Activated naive CD8-positive, alpha-beta T cell treated with anti-CD3 and anti-CD28 coated beads, Interleukin-2, amount 50 U/mL, for 24 hours (primary cell): Measurements from ENCODE around the gene NHS.
"Not testable (repeated sequence)": the region's sequence is repeated elsewhere in the genome, so short reads cannot be mapped to it uniquely, and the experiment has no call there.

Experiments
- ATAC-seq: fragments of 150-1000 bp; cut with Tn5 transposase; one replicate; pipeline ENCODE4 v1.10.0; 2021
- DNase-seq: peaks from one replicate; pipeline ENCODE4 v3.0.0; 2021
- H3K27ac Mint-ChIP-seq: one replicate; pipeline ENCODE4 v1.8.0; 2021; ENCODE audit warnings: mild to moderate bottlenecking, mixed read lengths
- H3K27me3 Mint-ChIP-seq: one replicate; pipeline ENCODE4 v1.8.0; 2021; ENCODE audit warnings: mixed read lengths
- H3K36me3 Mint-ChIP-seq: one replicate; pipeline ENCODE4 v1.8.0; 2021; ENCODE audit warnings: low read depth, mixed read lengths
- H3K4me1 Mint-ChIP-seq: one replicate; pipeline ENCODE4 v1.8.0; 2021; ENCODE audit warnings: mixed read lengths
- H3K4me3 Mint-ChIP-seq: one replicate; pipeline ENCODE4 v1.8.0; 2021; ENCODE audit warnings: mild to moderate bottlenecking, moderate library complexity, mixed read lengths
- H3K9me3 Mint-ChIP-seq: one replicate; pipeline ENCODE4 v1.8.0; 2021; ENCODE audit warnings: mixed read lengths

The NHS gene

GRCh38 chrX:17474892-17475291, 99.9 kb downstream of the NHS start:
- Mint-ChIP-seq H3K4me3 (no peak overlapping the region), H3K27ac (no peak overlapping the region), H3K36me3 (no peaks in the 10 kb centered on the region), H3K27me3 (peaks cover 2% of the 10 kb centered on the region), H3K4me1 (no peaks in the 10 kb centered on the region), H3K9me3 (no peaks in the 10 kb centered on the region)
- DNase-seq: no peak
- ATAC-seq: no peak

GRCh38 chrX:17475449-17476217, 100.6 kb downstream of the NHS start:
- H3K27ac Mint-ChIP-seq: no peak overlapping the region
- no peak for DNase-seq
- no peak for ATAC-seq
- H3K4me1 Mint-ChIP-seq: no peaks in the 10 kb centered on the region
- H3K4me3 Mint-ChIP-seq: no peak overlapping the region
- no peaks in the 10 kb centered on the region for H3K27me3 Mint-ChIP-seq
- no peaks in the 10 kb centered on the region for H3K9me3 Mint-ChIP-seq
- no peaks in the 10 kb centered on the region for H3K36me3 Mint-ChIP-seq

DNA sequence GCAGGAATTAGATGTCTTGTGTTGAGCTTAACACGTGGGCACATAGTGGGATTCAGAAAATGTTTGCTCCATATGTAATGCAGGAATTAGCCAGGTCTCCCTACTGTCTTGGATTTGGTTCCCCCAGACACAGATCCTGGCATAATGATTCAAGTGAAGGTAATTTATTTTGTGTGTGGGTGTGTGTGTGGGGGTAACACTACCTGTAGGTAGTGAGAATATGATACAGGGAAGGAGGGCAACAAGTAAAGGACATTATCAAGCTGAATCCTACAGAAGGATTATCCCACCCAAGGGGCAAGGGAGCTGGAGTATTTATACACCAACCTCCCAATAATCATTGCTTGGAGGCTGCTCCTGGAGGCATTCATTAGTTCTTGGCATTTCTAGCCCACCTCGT, 101.4 kb downstream of the NHS start:
- peaks cover 2% of the 10 kb centered on the region for H3K27me3 Mint-ChIP-seq
- H3K4me1 Mint-ChIP-seq: no peaks in the 10 kb centered on the region
- DNase-seq (no peak), ATAC-seq (no peak)
- H3K27ac Mint-ChIP-seq: no peak overlapping the region
- no peak overlapping the region for H3K4me3 Mint-ChIP-seq
- H3K36me3 Mint-ChIP-seq: no peaks in the 10 kb centered on the region
- H3K9me3 Mint-ChIP-seq: no peaks in the 10 kb centered on the region

GRCh38 chrX:17481086-17481485, 106.1 kb downstream of the NHS start:
- Mint-ChIP-seq H3K27me3 (peaks cover 2% of the 10 kb centered on the region), H3K27ac (no peak overlapping the region), H3K36me3 (no peaks in the 10 kb centered on the region), H3K9me3 (no peaks in the 10 kb centered on the region), H3K4me1 (no peaks in the 10 kb centered on the region), H3K4me3 (no peak overlapping the region)
- DNase-seq (no peak), ATAC-seq (no peak)

DNA sequence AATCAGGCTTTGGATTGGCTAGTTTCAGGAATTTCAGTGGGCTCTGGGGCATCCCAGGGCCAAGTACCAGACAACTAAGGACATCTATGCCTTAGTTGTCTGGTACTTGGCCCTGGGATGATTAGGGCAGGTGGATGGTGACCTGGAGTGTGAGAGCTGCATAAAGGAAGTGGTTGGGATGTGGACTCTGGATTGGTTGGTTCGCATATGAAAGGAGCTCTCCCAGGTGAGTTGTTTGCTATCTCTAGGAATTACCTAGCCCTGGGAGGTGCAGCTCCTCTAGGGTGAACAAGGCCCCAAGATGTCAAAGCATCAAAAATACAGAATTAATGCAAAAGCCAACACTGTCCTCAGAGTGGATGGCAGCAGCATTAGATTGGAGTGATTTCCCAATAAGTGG, 109.6 kb downstream of the NHS start:
- H3K4me1 Mint-ChIP-seq: no peaks in the 10 kb centered on the region
- H3K36me3 Mint-ChIP-seq: no peaks in the 10 kb centered on the region
- DNase-seq (no peak), ATAC-seq (no peak)
- no peak overlapping the region for H3K4me3 Mint-ChIP-seq
- peaks cover 2% of the 10 kb centered on the region for H3K27me3 Mint-ChIP-seq
- H3K9me3 Mint-ChIP-seq: no peaks in the 10 kb centered on the region
- no peak overlapping the region for H3K27ac Mint-ChIP-seq

- Mint-ChIP-seq H3K9me3 (no peaks in the 10 kb centered on the region), H3K27me3 (peaks cover 2% of the 10 kb centered on the region), H3K4me3 (no peak overlapping the region), H3K27ac (no peak overlapping the region), H3K4me1 (no peaks in the 10 kb centered on the region), H3K36me3 (no peaks in the 10 kb centered on the region)
- ATAC-seq: no peak
- no peak for DNase-seq
Measured at GRCh38 chrX:17485391-17485790, 110.4 kb downstream of the NHS start.

- no peak overlapping the region for H3K4me3 Mint-ChIP-seq
- no peak for DNase-seq
- no peaks in the 10 kb centered on the region for H3K27me3 Mint-ChIP-seq
- H3K4me1 Mint-ChIP-seq: no peaks in the 10 kb centered on the region
- H3K27ac Mint-ChIP-seq: no peak overlapping the region
- no peaks in the 10 kb centered on the region for H3K9me3 Mint-ChIP-seq
- H3K36me3 Mint-ChIP-seq: no peaks in the 10 kb centered on the region
- no peak for ATAC-seq
Measured at GRCh38 chrX:17488036-17488435, 113.0 kb downstream of the NHS start.

DNA sequence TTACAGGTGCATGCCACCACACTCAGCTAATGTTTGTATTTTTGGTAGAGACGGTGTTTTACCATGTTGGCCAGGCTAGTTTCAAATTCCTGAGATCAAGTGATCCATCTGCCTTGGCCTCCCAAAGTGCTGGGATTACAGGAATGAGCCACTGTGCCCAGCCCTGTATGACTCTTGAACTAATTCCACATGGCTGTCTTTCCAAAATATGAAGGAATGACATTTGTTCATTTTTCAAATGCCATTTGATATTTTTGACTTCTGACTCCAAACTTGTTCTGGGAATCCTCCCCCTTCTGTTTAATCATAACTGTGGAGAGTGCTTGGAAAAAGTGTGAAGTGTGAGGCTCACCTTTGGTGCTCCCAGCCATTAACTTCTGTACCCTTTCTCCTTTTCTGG, 119.2 kb downstream of the NHS start:
- Mint-ChIP-seq H3K27me3 (no peaks in the 10 kb centered on the region), H3K9me3 (no peaks in the 10 kb centered on the region), H3K4me1 (no peaks in the 10 kb centered on the region), H3K27ac (no peak overlapping the region), H3K36me3 (no peaks in the 10 kb centered on the region), H3K4me3 (no peak overlapping the region)
- DNase-seq (no peak), ATAC-seq (no peak)

DNA sequence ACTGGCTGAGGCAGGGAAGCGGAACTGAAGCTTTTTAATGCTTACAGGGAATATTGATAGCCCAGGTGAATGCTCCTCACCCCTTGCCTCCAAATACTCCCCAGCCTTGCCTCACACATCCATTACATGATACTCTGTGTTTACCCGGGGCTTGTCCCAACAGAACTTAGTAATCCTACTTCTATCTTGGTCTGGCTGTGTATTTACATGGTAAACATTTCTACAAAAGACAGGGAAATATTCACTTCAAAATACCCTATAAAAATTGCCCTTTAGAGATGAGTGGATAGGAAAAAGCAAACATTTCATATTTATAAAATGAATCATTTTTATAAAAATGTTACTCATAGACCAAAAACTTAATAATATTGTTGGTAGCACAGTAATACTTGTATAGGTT, 120.1 kb downstream of the NHS start:
- no peak for ATAC-seq

DNA sequence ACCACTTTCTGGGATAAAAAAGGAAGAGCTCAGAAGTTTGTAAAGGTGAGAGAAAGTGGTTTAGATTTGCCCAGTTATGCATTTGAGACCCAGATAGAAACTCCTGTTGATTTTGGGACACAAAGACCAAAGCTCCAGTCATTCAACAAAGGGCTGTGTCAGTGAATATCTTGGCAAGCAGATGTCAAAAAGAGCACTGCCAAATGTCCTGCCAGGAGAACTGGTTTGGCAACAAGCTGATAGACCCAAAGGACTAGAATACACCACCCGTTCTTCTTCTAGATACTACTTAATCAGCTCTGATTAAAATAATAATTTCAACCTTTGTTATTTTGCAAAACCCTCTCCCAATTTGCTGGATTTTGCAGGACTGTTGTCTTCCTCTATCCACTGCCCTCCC, 121.4 kb downstream of the NHS start:
- no peaks in the 10 kb centered on the region for H3K36me3 Mint-ChIP-seq
- ATAC-seq (no peak), DNase-seq (no peak)
- peaks cover 2% of the 10 kb centered on the region for H3K27me3 Mint-ChIP-seq
- no peak overlapping the region for H3K27ac Mint-ChIP-seq
- H3K9me3 Mint-ChIP-seq: no peaks in the 10 kb centered on the region
- H3K4me1 Mint-ChIP-seq: no peaks in the 10 kb centered on the region
- H3K4me3 Mint-ChIP-seq: no peak overlapping the region

More for the DNA sequence above, 120.1 kb downstream of the NHS start:
- Mint-ChIP-seq H3K27ac (no peak overlapping the region), H3K36me3 (no peaks in the 10 kb centered on the region), H3K4me3 (no peak overlapping the region), H3K27me3 (no peaks in the 10 kb centered on the region), H3K4me1 (no peaks in the 10 kb centered on the region), H3K9me3 (no peaks in the 10 kb centered on the region)
- no peak for DNase-seq

DNA sequence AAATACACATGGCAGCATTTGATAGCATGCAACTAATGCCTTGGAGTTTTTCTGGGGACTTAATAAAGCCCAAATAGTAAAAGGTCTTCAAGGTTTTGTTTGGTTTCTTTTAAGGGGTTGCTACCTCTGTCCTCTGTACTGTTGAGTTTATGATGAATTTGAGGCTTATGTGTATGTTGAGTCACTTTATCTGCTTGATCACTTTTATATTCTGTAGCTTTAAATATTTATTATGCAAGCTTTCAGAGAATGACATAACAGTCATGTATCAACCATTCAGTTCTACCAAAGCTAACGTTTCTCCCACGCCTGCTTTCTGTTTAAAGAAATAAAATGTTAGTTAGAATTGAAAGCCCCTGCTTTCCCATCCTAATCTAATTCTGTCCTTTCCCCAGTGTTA, 122.2 kb downstream of the NHS start:
- Mint-ChIP-seq H3K4me1 (no peaks in the 10 kb centered on the region), H3K36me3 (no peaks in the 10 kb centered on the region), H3K4me3 (no peak overlapping the region), H3K27me3 (peaks cover 2% of the 10 kb centered on the region), H3K27ac (no peak overlapping the region), H3K9me3 (no peaks in the 10 kb centered on the region)
- ATAC-seq (no peak), DNase-seq (no peak)

DNA sequence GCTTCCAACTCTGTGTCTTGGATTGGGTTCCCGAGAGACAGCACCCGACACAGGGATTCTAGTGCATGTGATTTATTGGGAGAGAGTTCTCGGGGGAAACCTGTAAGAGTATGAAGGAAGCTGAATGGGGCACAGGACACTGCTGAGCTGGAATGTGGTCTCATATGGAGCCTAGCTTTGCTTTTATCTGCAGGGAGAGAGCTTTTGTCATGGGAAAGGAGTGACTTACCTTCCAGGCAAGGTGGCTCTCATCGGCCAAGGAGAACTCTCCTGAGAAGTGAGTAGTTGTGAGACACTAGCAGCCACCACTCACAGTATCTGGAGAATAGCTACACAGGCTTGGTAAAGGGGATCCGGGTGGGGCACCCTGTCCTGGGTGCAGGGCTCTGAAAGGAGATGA, 124.5 kb downstream of the NHS start:
- no peak overlapping the region for H3K4me3 Mint-ChIP-seq
- no peaks in the 10 kb centered on the region for H3K9me3 Mint-ChIP-seq
- ATAC-seq (no peak), DNase-seq (no peak)
- no peak overlapping the region for H3K27ac Mint-ChIP-seq
- H3K36me3 Mint-ChIP-seq: no peaks in the 10 kb centered on the region
- peaks cover 2% of the 10 kb centered on the region for H3K27me3 Mint-ChIP-seq
- H3K4me1 Mint-ChIP-seq: no peaks in the 10 kb centered on the region

- Mint-ChIP-seq H3K36me3 (no peaks in the 10 kb centered on the region), H3K4me1 (no peaks in the 10 kb centered on the region), H3K27me3 (peaks cover 2% of the 10 kb centered on the region), H3K9me3 (no peaks in the 10 kb centered on the region), H3K4me3 (no peak overlapping the region), H3K27ac (no peak overlapping the region)
- ATAC-seq (no peak), DNase-seq (no peak)
Measured at GRCh38 chrX:17500145-17500579, 125.2 kb downstream of the NHS start.

DNA sequence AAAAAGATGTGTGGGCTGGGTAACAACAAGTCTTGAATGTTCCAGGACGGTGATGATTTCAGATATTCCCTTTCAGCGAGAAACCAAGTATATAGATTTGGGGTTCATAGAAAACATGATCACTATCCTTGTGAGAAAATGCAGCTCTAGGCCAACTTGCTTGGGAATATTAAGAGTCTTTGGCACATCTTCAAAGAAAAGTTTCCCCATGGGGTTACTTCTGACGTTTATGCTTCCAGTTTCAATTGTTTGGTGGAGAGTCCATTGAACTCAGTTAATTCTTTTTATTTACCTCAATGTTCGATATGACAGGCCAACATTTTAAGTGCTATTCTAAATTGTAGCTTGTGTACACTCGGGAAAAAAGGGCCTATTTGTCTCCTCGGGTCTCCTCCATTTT, 126.7 kb downstream of the NHS start:
- no peak for ATAC-seq
- no peak overlapping the region for H3K27ac Mint-ChIP-seq
- no peaks in the 10 kb centered on the region for H3K4me1 Mint-ChIP-seq
- peaks cover 2% of the 10 kb centered on the region for H3K27me3 Mint-ChIP-seq
- H3K4me3 Mint-ChIP-seq: no peak overlapping the region
- H3K36me3 Mint-ChIP-seq: no peaks in the 10 kb centered on the region
- H3K9me3 Mint-ChIP-seq: no peaks in the 10 kb centered on the region
- no peak for DNase-seq

DNA sequence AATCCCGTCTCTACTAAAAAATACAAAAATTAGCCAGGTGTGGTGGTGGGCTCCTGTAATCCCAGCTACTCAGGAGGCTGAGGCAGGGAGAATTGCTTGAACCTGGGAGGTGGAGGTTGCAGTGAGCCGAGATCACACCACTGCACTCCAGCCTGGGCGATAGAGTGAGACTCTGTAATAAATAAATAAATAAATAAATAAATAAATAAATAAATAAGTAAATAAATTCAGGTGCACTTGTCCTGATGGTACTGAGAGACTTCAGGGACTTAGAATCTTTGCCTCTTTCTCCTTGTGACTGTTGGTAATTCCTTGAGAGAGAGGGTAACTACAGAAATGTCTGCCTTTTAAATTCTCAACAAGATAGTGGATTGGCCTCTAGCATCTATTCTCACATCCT, 131.4 kb downstream of the NHS start:
- H3K27ac Mint-ChIP-seq, H3K36me3 Mint-ChIP-seq, H3K4me3 Mint-ChIP-seq, ATAC-seq, DNase-seq, H3K9me3 Mint-ChIP-seq, H3K4me1 Mint-ChIP-seq, H3K27me3 Mint-ChIP-seq: not testable (repeated sequence)

GRCh38 chrX:17511556-17511955, 136.6 kb downstream of the NHS start:
- H3K36me3 Mint-ChIP-seq: no peaks in the 10 kb centered on the region
- no peak overlapping the region for H3K4me3 Mint-ChIP-seq
- peaks cover 7% of the 10 kb centered on the region for H3K9me3 Mint-ChIP-seq
- no peaks in the 10 kb centered on the region for H3K27me3 Mint-ChIP-seq
- H3K4me1 Mint-ChIP-seq: no peaks in the 10 kb centered on the region
- DNase-seq (no peak), ATAC-seq (no peak)
- H3K27ac Mint-ChIP-seq: no peak overlapping the region
